Muscle of leg (tissue), 16 donors: ENCODE results near the gene ZKSCAN3. TPM values are rescaled to one million over a fixed set of nuclear protein-coding genes. Genes with fewer than 3 reads are reported as not detected.
"Not testable (repeated sequence)": the region's sequence is repeated elsewhere in the genome, so short reads cannot be mapped to it uniquely, and the experiment has no call there.

Source experiments
- DNase-seq: peaks from one replicate; pipeline ENCODE4 v3.0.0; 2013
- H3K27ac ChIP-seq: one replicate; pipeline ENCODE4 v1.5.1; 2013; ENCODE audit warnings: mild to moderate bottlenecking, low read length, control low read depth
- H3K27me3 ChIP-seq: one replicate; pipeline ENCODE4 v1.6.1; 2013; ENCODE audit warnings: low read length; ENCODE audit not compliant: control insufficient read depth, insufficient read depth
- H3K36me3 ChIP-seq: one replicate; pipeline ENCODE4 v1.6.1; 2013; ENCODE audit warnings: low read length; ENCODE audit not compliant: control insufficient read depth, insufficient read depth
- H3K4me1 ChIP-seq: one replicate; pipeline ENCODE4 v1.6.1; 2013; ENCODE audit warnings: low read length; ENCODE audit not compliant: control insufficient read depth, insufficient read depth
- H3K4me3 ChIP-seq: one replicate; pipeline ENCODE4 v1.5.1; 2013; ENCODE audit warnings: low read length, control low read depth
- H3K9me3 ChIP-seq: replicated peaks from 2 replicates; pipeline ENCODE4 v1.6.1; 2013; ENCODE audit warnings: low read depth, low read length; ENCODE audit not compliant: control insufficient read depth
- WGBS: methylation state at CpG from one replicate; pipeline ENCODE4 v1.1.5; 2013; ENCODE audit warnings: missing lambda C conversion rate; ENCODE audit not compliant: insufficient coverage; 5-methylcytosine and 5-hydroxymethylcytosine counted together
- long read RNA-seq, 11 donors: transcript quantifications; one replicate each; lab custom pipeline, GENCODE V29; 2026
- polyA plus RNA-seq, 8 donors: library from polyadenylated mRNA; unstranded; fragments of 120-200 nt; gene quantifications; one replicate each; pipeline versions ENCODE4 v1.2.1 to v1.2.3, GENCODE V29; 2013; ENCODE audit warnings: inconsistent platforms in 1 of 8, low replicate concordance in 1 of 8; ENCODE audit not compliant: insufficient read length in 8 of 8, insufficient read depth in 1 of 8
- total RNA-seq: library from RNA; stranded (reverse); fragments of 120-200 nt; gene quantifications from one replicate; pipeline ENCODE4 v1.2.4, GENCODE V29; 2013

ZKSCAN3 gene
- total RNA-seq (8.2 TPM), polyA plus RNA-seq (1 to 10 TPM; 5.0 to 7.0 (median 6.0) TPM)
- long read RNA-seq, donor 1: 0 reads
- long read RNA-seq, donor 2: 0 reads
- long read RNA-seq, donor 3, partial matches to known transcripts: 0 of 1 reads
- long read RNA-seq, donor 3, other reads (novel, unspliced or antisense): 0 of 1 reads
- long read RNA-seq, donor 4: 0 reads
- long read RNA-seq, donor 5, full-length matches to known transcripts: 2 of 2 reads
- long read RNA-seq, donor 5, partial matches to known transcripts: 0 of 2 reads
- long read RNA-seq, donor 5, other reads (novel, unspliced or antisense): 0 of 2 reads
- long read RNA-seq, donor 6, full-length matches to known transcripts: 1 of 7 reads
- long read RNA-seq, donor 6, partial matches to known transcripts: 6 of 7 reads
- long read RNA-seq, donor 6, other reads (novel, unspliced or antisense): 0 of 7 reads
- long read RNA-seq, donor 7: 0 reads
- long read RNA-seq, donor 8: 0 reads
- long read RNA-seq, donor 9: 0 reads
- long read RNA-seq, donor 10, full-length matches to known transcripts: 1 of 1 reads
- long read RNA-seq, donor 10, partial matches to known transcripts: 0 of 1 reads
- long read RNA-seq, donor 10, other reads (novel, unspliced or antisense): 0 of 1 reads
- long read RNA-seq, donor 11: 0 reads

DNA sequence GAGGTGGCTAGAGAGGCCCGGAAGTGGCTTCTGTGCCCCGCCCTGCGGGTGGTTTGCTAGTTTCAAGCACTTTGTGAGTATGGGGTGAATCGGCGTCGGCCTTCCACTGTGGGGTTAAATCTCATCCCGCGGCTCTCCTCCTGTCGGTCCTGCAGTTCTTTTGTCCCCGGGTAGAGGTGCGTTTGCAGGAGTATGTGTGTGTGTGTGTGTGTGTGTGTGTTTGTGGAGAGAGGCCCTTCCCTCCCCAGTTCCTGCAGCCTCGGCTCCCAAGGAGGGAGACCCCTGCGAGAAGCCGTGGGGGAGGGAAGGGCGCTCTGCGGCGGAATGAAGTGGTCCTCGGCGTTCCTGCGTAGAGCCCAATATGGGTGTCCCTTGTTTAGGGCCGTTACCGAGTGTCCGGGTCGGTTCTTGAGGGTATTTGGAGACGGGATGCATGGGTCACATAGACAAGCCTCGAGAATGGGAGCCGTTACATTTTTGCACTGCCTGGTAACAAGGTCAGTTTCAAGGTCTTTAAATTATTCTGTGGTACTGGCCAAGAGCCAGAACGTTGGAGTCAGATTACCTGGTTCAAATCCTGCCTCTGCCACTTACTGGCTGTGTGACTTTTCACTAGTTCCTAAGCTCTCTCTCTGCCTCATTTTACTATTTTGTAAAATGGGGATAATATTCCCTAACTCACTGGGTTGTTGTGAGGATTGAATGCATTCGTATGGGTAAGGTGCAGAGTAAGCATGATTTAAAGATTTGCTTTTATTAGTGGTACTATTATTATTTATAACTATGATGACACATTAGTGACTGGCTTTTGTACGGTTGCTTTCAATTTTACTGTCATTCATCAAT, at the start of gene ZKSCAN3:
Gene ZKSCAN3 (plus strand): TSS at position 56 of the 846 bp plus-strand sequence. CDS start 9,640 bp downstream, outside the sequence.
- DNase-seq: peak; percentile 92
- WGBS: under 1% methylated on average over 26 of the region's 30 CpGs
- H3K4me1 ChIP-seq: peaks cover 9% of the 10 kb centered on the region

DNA sequence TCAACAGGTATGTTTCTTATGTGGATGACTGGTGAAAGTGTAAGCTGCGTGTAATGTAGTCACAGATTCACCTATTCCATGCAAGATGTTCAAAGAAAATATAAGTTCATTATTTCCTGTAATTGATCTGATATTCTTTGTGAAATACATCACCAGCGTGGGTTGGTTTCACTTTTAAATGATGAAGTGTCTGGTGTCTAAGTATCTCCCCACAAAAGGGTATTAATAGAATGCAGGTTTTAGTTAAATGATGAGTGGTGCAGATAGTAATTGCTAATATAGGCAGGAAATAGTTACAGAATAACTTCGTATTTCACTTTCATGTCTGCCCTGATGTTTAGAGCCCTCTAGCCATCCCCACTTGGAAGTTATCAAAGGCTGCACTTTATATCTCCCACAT, 46.2 kb upstream of the ZKSCAN3 start:
- Histone ChIP-seq H3K27me3 (no peaks in the 10 kb centered on the region), H3K9me3 (no peaks in the 10 kb centered on the region), H3K4me3 (no peak overlapping the region), H3K36me3 (peaks cover 13% of the 10 kb centered on the region), H3K27ac (no peak overlapping the region), H3K4me1 (no peaks in the 10 kb centered on the region)
- WGBS: no CpG with 5 or more reads among the region's 3 CpGs
- no peak for DNase-seq

More for the DNA sequence above, at the start of gene ZKSCAN3:
- Histone ChIP-seq H3K27me3 (peaks cover 4% of the 10 kb centered on the region), H3K27ac (peak within 1 kb of the TSS; percentile 79), H3K4me3 (peak within 1 kb of the TSS; percentile 73), H3K9me3 (no peaks in the 10 kb centered on the region), H3K36me3 (no peaks in the 10 kb centered on the region)

DNA sequence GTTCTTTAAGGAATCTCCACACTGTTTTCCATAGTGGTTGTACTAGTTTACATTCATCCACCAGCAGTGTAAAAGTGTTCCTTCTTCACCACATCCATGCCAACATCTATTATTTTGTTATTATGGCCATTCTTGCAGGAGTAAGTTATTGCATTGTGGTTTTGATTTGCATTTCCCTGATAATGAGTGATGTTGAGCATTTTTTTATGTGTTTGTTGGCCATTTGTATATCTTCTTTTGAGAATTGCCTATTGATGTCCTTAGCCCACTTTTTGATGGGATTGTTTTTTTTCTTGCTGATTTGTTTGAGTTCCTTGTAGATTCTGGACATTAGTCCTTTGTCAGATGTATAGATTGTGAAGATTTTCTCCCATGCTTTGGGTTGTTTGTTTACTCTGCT, 43.4 kb upstream of the ZKSCAN3 start:
- not testable (repeated sequence) for H3K36me3 ChIP-seq, H3K4me3 ChIP-seq, H3K9me3 ChIP-seq, DNase-seq, H3K4me1 ChIP-seq, H3K27ac ChIP-seq, H3K27me3 ChIP-seq

DNA sequence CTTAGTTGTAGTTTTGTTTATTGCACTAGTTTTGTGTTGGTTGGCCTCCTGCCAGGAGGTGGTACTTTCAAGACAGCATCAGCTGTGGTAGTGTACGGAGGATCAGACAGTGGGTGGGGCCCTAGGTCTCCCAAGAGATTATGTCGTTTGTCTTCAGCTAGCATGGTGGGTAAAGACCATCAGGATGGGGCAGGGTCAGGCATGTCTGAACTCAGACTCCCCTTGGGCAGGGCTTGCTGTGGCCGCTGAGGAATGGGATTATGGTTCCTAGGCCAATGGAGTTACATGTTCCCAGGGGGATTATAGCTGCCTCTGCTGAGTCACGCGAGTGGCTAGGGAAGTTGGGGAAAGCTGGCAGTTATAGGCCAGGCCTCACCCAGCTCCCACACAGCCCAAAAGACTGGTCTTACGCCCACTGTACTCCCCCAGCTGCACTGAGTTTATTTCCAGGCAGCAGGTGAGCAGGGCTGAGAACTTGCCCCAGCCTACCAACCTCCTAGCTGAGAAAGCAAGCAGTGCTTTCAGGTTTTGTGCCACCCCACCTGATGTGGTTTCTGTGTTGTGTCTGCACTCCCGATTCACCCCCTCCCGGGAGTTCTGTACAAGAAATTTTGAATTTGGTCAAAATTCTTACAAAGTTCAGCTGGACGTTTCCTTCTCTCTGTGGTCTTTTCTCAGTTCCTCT, 38.5 kb upstream of the ZKSCAN3 start:
- Histone ChIP-seq H3K4me3 (no peak overlapping the region), H3K27ac (no peak overlapping the region), H3K36me3 (no peaks in the 10 kb centered on the region), H3K4me1 (no peaks in the 10 kb centered on the region), H3K27me3 (no peaks in the 10 kb centered on the region), H3K9me3 (no peaks in the 10 kb centered on the region)
- no peak for DNase-seq
- WGBS: 75% methylated on average over 6 of the region's 9 CpGs

DNA sequence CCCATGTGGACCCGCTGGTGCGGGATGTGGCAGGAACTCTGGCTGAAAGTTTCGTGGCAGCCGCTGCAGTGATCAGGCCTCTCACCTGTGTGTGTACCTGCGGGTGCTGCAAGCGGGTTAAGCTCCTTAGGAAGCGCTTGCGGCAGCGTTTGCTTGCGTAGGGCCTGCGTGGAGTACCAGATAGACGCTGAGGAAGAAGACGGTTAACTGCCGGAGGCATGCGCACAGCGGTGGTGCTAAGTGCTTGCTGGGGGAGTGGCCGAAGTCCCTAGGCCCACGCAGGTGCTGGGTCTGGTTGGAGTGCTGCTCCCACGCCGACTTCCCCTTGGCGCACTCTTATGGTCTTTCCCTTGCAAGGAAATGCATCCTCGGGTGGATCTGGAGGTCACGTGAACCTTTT, 36.8 kb upstream of the ZKSCAN3 start:
- Histone ChIP-seq H3K27ac (no peak overlapping the region), H3K4me1 (no peaks in the 10 kb centered on the region), H3K4me3 (no peak overlapping the region), H3K27me3 (no peaks in the 10 kb centered on the region), H3K36me3 (no peaks in the 10 kb centered on the region), H3K9me3 (no peaks in the 10 kb centered on the region)
- WGBS: 86% methylated on average over 21 of the region's 23 CpGs
- DNase-seq: no peak

DNA sequence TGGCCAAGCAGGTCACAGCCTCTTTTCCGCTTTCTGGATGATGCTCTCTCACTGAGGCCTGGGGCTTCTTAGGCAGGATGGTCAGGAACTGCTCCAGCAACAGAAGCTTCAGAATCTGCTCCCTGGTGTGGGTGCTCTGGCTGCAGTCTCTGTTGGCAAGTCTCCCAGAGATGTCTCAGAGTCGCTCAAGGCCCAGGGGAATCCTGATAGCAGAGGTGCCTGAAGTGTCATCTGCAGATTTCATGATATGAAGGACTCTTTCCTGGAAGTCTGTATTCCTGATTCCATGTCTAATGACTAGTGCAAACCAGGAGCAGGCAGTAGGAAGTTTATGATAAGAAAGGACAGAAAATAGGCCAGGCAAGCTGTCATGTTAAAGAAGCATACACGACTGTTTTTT, 34.1 kb upstream of the ZKSCAN3 start:
- Histone ChIP-seq H3K36me3 (no peaks in the 10 kb centered on the region), H3K27ac (no peak overlapping the region), H3K4me3 (no peak overlapping the region), H3K9me3 (no peaks in the 10 kb centered on the region), H3K27me3 (no peaks in the 10 kb centered on the region), H3K4me1 (no peaks in the 10 kb centered on the region)
- WGBS: 92% methylated on average over 2 of the region's 3 CpGs
- no peak for DNase-seq

DNA sequence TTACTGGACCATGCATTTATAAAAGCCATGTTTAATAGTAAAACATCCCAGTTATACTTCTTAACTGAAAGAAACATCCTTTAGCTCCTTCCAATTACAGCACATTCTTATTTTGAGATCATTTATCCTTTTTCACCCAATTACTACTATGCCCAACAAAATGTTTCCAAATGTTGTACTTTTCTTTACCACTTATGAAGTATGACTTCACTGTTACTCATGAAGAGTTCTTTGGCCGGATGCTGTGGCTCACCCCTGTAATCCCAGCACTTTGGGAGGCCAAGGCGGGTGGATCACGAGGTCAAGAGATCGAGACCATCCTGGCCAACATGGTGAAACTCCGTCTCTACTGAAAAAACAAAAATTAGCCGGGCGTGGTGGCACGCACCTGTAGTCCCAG, 31.9 kb upstream of the ZKSCAN3 start:
- not testable (repeated sequence) for H3K4me3 ChIP-seq, DNase-seq, H3K9me3 ChIP-seq, H3K4me1 ChIP-seq, H3K27me3 ChIP-seq, H3K27ac ChIP-seq, H3K36me3 ChIP-seq
- WGBS: 96% methylated on average over 4 of the region's 8 CpGs

DNA sequence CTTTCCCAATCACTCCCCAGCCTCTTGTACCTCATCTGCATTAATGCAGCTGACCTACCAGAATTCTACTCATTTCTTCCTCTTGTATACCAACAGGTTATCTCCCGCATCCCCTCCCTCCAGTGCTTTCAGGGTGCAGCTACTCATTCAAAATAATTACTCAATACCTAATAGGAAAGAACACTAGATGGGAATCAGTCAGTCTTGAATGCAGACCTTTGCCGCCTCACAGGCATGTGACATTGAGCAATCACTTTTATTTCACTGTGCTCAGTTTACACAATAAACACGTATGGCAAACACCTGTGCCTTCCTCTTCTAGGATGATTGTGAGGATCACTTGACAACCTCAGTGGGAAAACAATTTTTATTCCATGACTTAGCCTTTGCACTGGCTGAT, 27.1 kb upstream of the ZKSCAN3 start:
- peaks cover 20% of the 10 kb centered on the region for H3K9me3 ChIP-seq
- WGBS: 89% methylated on average over 3 of the region's 3 CpGs
- H3K4me3 ChIP-seq: no peak overlapping the region
- DNase-seq: no peak
- no peaks in the 10 kb centered on the region for H3K4me1 ChIP-seq
- H3K36me3 ChIP-seq: peaks cover 20% of the 10 kb centered on the region
- H3K27me3 ChIP-seq: no peaks in the 10 kb centered on the region
- H3K27ac ChIP-seq: no peak overlapping the region

DNA sequence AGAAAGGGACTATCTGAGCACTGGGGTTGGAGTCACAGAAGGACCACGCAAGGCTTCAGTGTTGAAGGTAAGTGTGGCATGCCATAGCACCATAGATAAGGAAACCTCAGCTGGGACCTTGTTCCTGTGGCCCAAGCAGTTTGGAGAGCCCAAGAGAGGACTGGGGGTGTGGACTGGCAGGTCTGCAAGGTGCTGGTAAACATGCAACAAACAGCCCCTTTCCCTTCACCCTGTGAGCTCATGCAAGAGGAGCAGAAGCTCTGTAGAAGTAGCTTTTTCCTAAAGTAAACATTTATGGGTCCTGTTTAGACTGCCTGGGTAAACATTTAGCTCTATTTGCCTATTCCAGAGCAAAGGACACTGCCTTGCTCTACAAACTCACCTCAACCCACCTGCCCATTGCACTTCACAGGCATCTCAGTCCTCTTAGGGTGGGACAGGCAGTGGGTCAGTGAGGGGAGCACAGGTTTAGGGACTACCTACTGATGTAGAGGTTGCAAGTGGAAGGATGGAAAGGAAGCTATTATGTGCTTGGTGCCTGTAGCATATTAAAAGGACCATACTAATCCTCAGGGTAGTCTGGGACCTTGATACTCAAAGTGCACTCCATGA, 25.8 kb upstream of the ZKSCAN3 start:
- H3K4me3 ChIP-seq: no peak overlapping the region
- H3K36me3 ChIP-seq: peaks cover 22% of the 10 kb centered on the region
- no peak overlapping the region for H3K27ac ChIP-seq
- DNase-seq: no peak
- 100% methylated on average over 1 of the region's 1 CpG for WGBS
- H3K27me3 ChIP-seq: no peaks in the 10 kb centered on the region
- peaks cover 23% of the 10 kb centered on the region for H3K9me3 ChIP-seq
- no peaks in the 10 kb centered on the region for H3K4me1 ChIP-seq
